ENCODE measurements around the gene PDCD4. TPM values are rescaled to one million over a fixed set of nuclear protein-coding genes. Genes with fewer than 3 reads are reported as not detected.

The PDCD4 gene
- total RNA-seq, 1 donor from 2014 or later: 79.9 TPM

- no peaks in the 10 kb centered on the region for H3K36me3 Mint-ChIP-seq (ENCODE audit: low read depth, unreplicated experiment)
- H3K27ac Mint-ChIP-seq (ENCODE audit: unreplicated experiment): no peak overlapping the region
- Histone ChIP-seq H3K4me3 (ENCODE audit: insufficient read depth, low read depth, low read length) (no peak overlapping the region), H3K9ac (ENCODE audit: low read length) (no peak overlapping the region), H4K20me1 (ENCODE audit: insufficient read depth, low read length) (no peaks in the 10 kb centered on the region), H3K4me2 (ENCODE audit: low read length) (no peak overlapping the region), H3K9me3 (ENCODE audit: insufficient read depth, low read depth, low read length) (no peaks in the 10 kb centered on the region), H3K79me2 (ENCODE audit: insufficient read depth, low read length) (no peaks in the 10 kb centered on the region), H3K27me3 (ENCODE audit: insufficient read depth, low read length) (peaks cover 2% of the 10 kb centered on the region), H3K36me3 (ENCODE audit: insufficient read depth, low read length) (no peaks in the 10 kb centered on the region), H3K4me1 (ENCODE audit: insufficient read depth, low read length) (no peaks in the 10 kb centered on the region), H3K27ac (ENCODE audit: low read depth, low read length) (no peak overlapping the region), H2AFZ (ENCODE audit: low read depth, low read length) (no peak overlapping the region)
- FAIRE-seq: no peak
- H3K27me3 Mint-ChIP-seq (ENCODE audit: low read depth, unreplicated experiment): peaks cover 10% of the 10 kb centered on the region
- H3K4me1 Mint-ChIP-seq (ENCODE audit: low read depth, unreplicated experiment): peaks cover 20% of the 10 kb centered on the region
- no peak overlapping the region for H3K4me3 Mint-ChIP-seq (ENCODE audit: unreplicated experiment)
- H3K9me3 Mint-ChIP-seq (ENCODE audit: unreplicated experiment): peaks cover 3% of the 10 kb centered on the region
- no peak for TF ChIP-seq EZH2 (IDR thresholded peaks at IDR 0.05; ENCODE audit: insufficient read depth, low read length)
- TF ChIP-seq, protein P1, sequence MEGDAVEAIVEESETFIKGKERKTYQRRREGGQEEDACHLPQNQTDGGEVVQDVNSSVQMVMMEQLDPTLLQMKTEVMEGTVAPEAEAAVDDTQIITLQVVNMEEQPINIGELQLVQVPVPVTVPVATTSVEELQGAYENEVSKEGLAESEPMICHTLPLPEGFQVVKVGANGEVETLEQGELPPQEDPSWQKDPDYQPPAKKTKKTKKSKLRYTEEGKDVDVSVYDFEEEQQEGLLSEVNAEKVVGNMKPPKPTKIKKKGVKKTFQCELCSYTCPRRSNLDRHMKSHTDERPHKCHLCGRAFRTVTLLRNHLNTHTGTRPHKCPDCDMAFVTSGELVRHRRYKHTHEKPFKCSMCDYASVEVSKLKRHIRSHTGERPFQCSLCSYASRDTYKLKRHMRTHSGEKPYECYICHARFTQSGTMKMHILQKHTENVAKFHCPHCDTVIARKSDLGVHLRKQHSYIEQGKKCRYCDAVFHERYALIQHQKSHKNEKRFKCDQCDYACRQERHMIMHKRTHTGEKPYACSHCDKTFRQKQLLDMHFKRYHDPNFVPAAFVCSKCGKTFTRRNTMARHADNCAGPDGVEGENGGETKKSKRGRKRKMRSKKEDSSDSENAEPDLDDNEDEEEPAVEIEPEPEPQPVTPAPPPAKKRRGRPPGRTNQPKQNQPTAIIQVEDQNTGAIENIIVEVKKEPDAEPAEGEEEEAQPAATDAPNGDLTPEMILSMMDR (IDR thresholded peaks at IDR 0.05; ENCODE audit: insufficient read depth, low read depth, low read length): no peak
- no peak for DNase-seq (ENCODE audit: low read depth)
Measured at GRCh38 chr10:110852255-110852896, 19.4 kb upstream of the PDCD4 start.

- Histone ChIP-seq H2AFZ (ENCODE audit: low read depth, low read length) (no peak overlapping the region), H3K4me3 (ENCODE audit: insufficient read depth, low read depth, low read length) (no peak overlapping the region), H3K4me2 (ENCODE audit: low read length) (no peak overlapping the region), H3K4me1 (ENCODE audit: insufficient read depth, low read length) (no peaks in the 10 kb centered on the region), H3K27me3 (ENCODE audit: insufficient read depth, low read length) (peaks cover 2% of the 10 kb centered on the region), H3K27ac (ENCODE audit: low read depth, low read length) (no peak overlapping the region), H3K79me2 (ENCODE audit: insufficient read depth, low read length) (no peaks in the 10 kb centered on the region), H4K20me1 (ENCODE audit: insufficient read depth, low read length) (no peaks in the 10 kb centered on the region), H3K36me3 (ENCODE audit: insufficient read depth, low read length) (no peaks in the 10 kb centered on the region), H3K9ac (ENCODE audit: low read length) (no peak overlapping the region), H3K9me3 (ENCODE audit: insufficient read depth, low read depth, low read length) (no peaks in the 10 kb centered on the region)
- Mint-ChIP-seq H3K36me3 (ENCODE audit: low read depth, unreplicated experiment) (no peaks in the 10 kb centered on the region), H3K9me3 (ENCODE audit: unreplicated experiment) (peaks cover 3% of the 10 kb centered on the region), H3K27me3 (ENCODE audit: low read depth, unreplicated experiment) (peaks cover 5% of the 10 kb centered on the region), H3K4me3 (ENCODE audit: unreplicated experiment) (no peak overlapping the region), H3K4me1 (ENCODE audit: low read depth, unreplicated experiment) (peaks cover 20% of the 10 kb centered on the region), H3K27ac (ENCODE audit: unreplicated experiment) (no peak overlapping the region)
- DNase-seq (ENCODE audit: low read depth) (no peak), FAIRE-seq (no peak)
- no peak for TF ChIP-seq EZH2 (IDR thresholded peaks at IDR 0.05; ENCODE audit: insufficient read depth, low read length)
- TF ChIP-seq, protein P1 (IDR thresholded peaks at IDR 0.05; ENCODE audit: insufficient read depth, low read depth, low read length): no peak
Measured at GRCh38 chr10:110852947-110853346, 18.8 kb upstream of the PDCD4 start.

GRCh38 chr10:110853921-110854605 is 17.7 kb upstream of the PDCD4 start:
- Mint-ChIP-seq H3K36me3 (ENCODE audit: low read depth, unreplicated experiment) (no peaks in the 10 kb centered on the region), H3K4me1 (ENCODE audit: low read depth, unreplicated experiment) (peaks cover 20% of the 10 kb centered on the region), H3K27ac (ENCODE audit: unreplicated experiment) (no peak overlapping the region), H3K27me3 (ENCODE audit: low read depth, unreplicated experiment) (peaks cover under 1% of the 10 kb centered on the region), H3K4me3 (ENCODE audit: unreplicated experiment) (no peak overlapping the region), H3K9me3 (ENCODE audit: unreplicated experiment) (peaks cover 3% of the 10 kb centered on the region)
- Histone ChIP-seq H3K9ac (ENCODE audit: low read length) (no peak overlapping the region), H4K20me1 (ENCODE audit: insufficient read depth, low read length) (no peaks in the 10 kb centered on the region), H3K4me2 (ENCODE audit: low read length) (no peak overlapping the region), H3K36me3 (ENCODE audit: insufficient read depth, low read length) (no peaks in the 10 kb centered on the region), H3K27me3 (ENCODE audit: insufficient read depth, low read length) (peaks cover 2% of the 10 kb centered on the region), H3K27ac (ENCODE audit: low read depth, low read length) (no peak overlapping the region), H3K79me2 (ENCODE audit: insufficient read depth, low read length) (no peaks in the 10 kb centered on the region), H3K4me1 (ENCODE audit: insufficient read depth, low read length) (no peaks in the 10 kb centered on the region), H3K9me3 (ENCODE audit: insufficient read depth, low read depth, low read length) (no peaks in the 10 kb centered on the region), H2AFZ (ENCODE audit: low read depth, low read length) (no peak overlapping the region), H3K4me3 (ENCODE audit: insufficient read depth, low read depth, low read length) (no peak overlapping the region)
- no peak for DNase-seq (ENCODE audit: low read depth)
- no peak for FAIRE-seq
- TF ChIP-seq, protein P1 (IDR thresholded peaks at IDR 0.05; ENCODE audit: insufficient read depth, low read depth, low read length): no peak
- TF ChIP-seq EZH2 (IDR thresholded peaks at IDR 0.05; ENCODE audit: insufficient read depth, low read length): no peak

Data from astrocyte (in vitro differentiated cells and primary cell).